ENCODE measurements around the gene NCOA4. TPM values are rescaled to one million over a fixed set of nuclear protein-coding genes. Genes with fewer than 3 reads are reported as not detected.

NCOA4 gene
- total RNA-seq, 2 donors from 2014 or later: 132 to 192 TPM

DNA sequence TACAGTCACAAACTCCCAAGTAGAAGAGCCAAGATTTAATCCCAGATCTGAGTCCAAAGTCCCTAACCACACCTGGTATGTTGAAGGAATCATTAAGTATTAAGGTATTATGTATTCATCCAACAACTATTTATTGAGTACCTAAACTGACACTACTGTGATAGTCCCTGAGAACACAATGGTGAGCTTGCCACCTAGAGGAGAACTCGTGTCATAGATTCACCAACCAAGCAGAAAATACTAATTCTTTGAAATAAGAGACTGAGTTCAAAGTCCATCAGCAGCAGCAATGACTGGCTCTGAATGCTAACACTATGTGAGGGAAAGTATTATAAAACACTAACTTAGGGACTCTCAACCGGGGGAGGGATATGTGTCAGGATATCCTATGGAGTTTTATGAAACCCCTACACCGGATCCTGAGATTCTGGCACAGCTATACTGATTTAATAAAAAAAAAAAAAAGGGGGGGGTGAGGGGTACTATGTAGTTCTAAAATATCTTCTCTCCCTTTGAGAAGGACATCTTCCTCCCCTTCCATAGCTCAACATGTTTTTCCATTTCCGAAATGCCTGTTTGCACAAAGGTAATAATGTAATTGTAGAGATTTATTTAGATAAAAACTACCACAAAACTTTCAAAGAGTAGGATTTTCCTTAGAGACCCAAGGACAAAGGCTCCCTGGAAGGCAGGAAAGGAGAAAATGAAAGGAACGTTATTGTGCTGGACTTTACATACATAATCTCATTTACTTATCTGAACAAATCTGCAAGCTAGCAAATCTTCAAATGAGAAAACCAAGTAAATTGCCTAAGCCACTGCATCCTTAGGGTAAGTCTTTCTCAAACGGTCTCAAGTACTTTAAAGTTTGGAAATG, 1.6 kb downstream of the NCOA4 start:
- Histone ChIP-seq H3K27ac (peak overlapping the region; percentile 89), H3K4me3 (peak overlapping the region; percentile 82), H3K36me3 (no peaks in the 10 kb centered on the region), H3K27me3 (no peaks in the 10 kb centered on the region), H3K4me1 (peaks cover 14% of the 10 kb centered on the region), H3K9me3 (no peaks in the 10 kb centered on the region), H3K9ac (ENCODE audit: low read depth in 2 of 2, low read length in 2 of 2) (peak overlapping the region in 1 of 2 donors; percentile 85)
- intact Hi-C loops (cut with DNase I): loop anchor here (10.0 kb wide), 1 partner anchor 54 kb away; the partner anchor contains the start of gene TIMM23
- TF ChIP-seq, protein P1, sequence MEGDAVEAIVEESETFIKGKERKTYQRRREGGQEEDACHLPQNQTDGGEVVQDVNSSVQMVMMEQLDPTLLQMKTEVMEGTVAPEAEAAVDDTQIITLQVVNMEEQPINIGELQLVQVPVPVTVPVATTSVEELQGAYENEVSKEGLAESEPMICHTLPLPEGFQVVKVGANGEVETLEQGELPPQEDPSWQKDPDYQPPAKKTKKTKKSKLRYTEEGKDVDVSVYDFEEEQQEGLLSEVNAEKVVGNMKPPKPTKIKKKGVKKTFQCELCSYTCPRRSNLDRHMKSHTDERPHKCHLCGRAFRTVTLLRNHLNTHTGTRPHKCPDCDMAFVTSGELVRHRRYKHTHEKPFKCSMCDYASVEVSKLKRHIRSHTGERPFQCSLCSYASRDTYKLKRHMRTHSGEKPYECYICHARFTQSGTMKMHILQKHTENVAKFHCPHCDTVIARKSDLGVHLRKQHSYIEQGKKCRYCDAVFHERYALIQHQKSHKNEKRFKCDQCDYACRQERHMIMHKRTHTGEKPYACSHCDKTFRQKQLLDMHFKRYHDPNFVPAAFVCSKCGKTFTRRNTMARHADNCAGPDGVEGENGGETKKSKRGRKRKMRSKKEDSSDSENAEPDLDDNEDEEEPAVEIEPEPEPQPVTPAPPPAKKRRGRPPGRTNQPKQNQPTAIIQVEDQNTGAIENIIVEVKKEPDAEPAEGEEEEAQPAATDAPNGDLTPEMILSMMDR (IDR thresholded peaks at IDR 0.05): peak; percentile 60
- DNase-seq: peak; percentile 56

DNA sequence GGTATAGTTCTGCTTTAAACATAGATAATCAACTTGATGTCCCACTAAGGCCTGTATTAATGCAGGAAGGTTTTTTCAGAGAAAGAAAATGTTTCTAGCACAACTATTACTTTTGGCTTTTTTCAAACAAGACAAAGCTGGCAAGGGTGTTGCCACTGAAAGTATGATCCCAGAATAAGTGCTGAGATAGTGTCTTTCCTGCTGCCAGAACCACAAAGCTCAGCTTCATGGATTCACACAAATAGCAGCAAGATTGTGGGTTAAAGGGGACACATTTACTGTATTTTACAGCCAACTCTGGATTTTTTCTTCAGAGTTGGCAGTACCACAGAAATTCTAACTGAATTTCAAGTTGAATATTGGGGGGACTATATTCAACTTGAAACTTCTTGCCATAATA, 4.3 kb downstream of the NCOA4 start:
- H3K4me1 ChIP-seq: peaks cover 14% of the 10 kb centered on the region
- no peaks in the 10 kb centered on the region for H3K9me3 ChIP-seq
- no peaks in the 10 kb centered on the region for H3K36me3 ChIP-seq
- no peak for DNase-seq
- intact Hi-C loops (cut with DNase I): loop anchor here (10.0 kb wide), 1 partner anchor 51 kb away; the partner anchor contains the start of gene TIMM23
- no peak overlapping the region for H3K9ac ChIP-seq (ENCODE audit: low read depth in 2 of 2, low read length in 2 of 2)
- no peak overlapping the region for H3K4me3 ChIP-seq
- TF ChIP-seq, protein P1 (IDR thresholded peaks at IDR 0.05): no peak
- no peaks in the 10 kb centered on the region for H3K27me3 ChIP-seq
- H3K27ac ChIP-seq: no peak overlapping the region

DNA sequence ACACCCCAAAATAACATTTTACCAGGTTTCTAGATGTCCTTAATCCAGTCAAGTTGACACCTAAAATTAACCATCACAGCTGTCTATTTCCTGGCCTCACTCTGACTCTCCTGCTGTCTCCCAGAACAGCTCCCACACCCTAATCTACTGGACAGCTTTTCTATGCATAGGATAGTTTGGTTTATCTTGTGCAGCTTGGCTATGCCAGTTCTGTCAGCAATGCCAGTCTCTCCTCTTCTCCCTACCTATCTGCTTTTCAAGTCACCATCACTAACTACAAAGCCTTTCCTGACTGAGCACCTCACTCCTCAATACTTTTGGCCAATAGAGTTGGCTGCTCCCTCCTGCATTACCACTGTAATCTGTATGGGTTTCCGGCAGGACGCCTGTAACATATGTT, 5.0 kb downstream of the NCOA4 start:
- H3K4me1 ChIP-seq: peaks cover 14% of the 10 kb centered on the region
- DNase-seq: no peak
- H3K27ac ChIP-seq: no peak overlapping the region
- no peak overlapping the region for H3K9ac ChIP-seq (ENCODE audit: low read depth in 2 of 2, low read length in 2 of 2)
- H3K27me3 ChIP-seq: no peaks in the 10 kb centered on the region
- no peaks in the 10 kb centered on the region for H3K9me3 ChIP-seq
- TF ChIP-seq, protein P1 (IDR thresholded peaks at IDR 0.05): no peak
- H3K4me3 ChIP-seq: no peak overlapping the region
- H3K36me3 ChIP-seq: no peaks in the 10 kb centered on the region
- intact Hi-C loops (cut with DNase I): loop anchor here (10.0 kb wide), 1 partner anchor 51 kb away; the partner anchor contains the start of gene TIMM23

DNA sequence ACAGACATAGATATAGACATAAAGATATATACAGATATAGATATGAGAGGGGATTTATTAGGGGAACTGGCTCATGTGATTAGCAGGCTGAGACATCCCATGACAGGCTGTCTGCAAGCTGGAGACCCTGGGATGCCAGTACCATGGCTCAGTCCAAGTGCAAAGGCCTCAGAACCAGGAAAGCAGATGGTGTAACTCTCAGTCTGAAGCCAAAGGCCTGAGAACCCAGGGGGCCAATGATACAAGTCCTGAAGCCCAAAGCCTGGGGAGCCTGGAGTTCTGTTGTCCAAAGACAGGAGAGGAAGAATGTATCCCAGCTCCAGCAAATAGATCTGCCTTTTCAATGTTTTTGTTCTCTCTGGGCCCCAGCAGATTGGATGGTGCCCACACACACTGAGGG, 5.5 kb downstream of the NCOA4 start:
- H3K27me3 ChIP-seq: no peaks in the 10 kb centered on the region
- H3K36me3 ChIP-seq: no peaks in the 10 kb centered on the region
- TF ChIP-seq, protein P1 (IDR thresholded peaks at IDR 0.05): no peak
- intact Hi-C loops (cut with DNase I): loop anchor here (10.0 kb wide), 1 partner anchor 50 kb away; the partner anchor contains the start of gene TIMM23
- no peak overlapping the region for H3K27ac ChIP-seq
- peaks cover 14% of the 10 kb centered on the region for H3K4me1 ChIP-seq
- DNase-seq: no peak
- H3K9ac ChIP-seq (ENCODE audit: low read depth in 2 of 2, low read length in 2 of 2): no peak overlapping the region
- no peak overlapping the region for H3K4me3 ChIP-seq
- H3K9me3 ChIP-seq: no peaks in the 10 kb centered on the region

DNA sequence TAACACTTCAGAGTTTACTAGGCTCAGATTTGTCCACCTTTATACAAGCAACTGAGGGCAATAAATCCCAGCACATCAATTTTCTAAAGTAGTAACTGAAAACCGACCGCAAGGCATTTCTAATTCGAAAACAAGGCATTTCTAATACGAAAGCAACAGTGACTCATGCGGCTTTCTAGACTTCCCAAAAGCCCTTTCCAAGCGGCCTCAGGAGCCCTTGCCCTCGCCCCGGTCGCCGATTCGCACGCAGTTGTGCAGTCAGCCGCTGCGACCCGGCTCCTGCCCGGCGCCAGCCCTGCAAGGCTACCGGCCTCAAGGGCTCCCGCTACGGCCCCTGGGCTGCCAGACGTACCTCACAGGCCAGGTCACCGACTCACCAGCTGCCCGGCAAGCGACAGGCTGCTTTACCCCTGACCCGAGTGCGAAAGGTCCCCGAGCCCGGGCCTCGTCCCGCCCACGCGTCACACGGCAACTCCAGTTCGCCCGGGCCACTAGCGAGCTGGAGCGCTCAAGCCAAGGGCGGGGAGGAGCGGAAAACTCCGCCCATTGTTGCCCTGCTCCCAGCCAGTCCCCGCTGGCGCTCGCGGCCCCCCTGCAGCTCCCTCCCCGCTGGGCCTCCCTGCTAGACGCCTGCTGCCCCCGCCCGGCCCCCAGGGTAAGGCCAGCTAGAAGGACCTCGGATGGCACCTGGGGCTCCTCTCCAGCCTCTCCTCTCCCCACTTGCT, 7.3 kb downstream of the NCOA4 start:
- H3K27ac ChIP-seq: peak overlapping the region; percentile 84
- intact Hi-C loops (cut with DNase I): loop anchor here (10.0 kb wide), 1 partner anchor 48 kb away; the partner anchor contains the start of gene TIMM23
- H3K4me3 ChIP-seq: peak overlapping the region; percentile 57
- no peaks in the 10 kb centered on the region for H3K27me3 ChIP-seq
- TF ChIP-seq, protein P1 (IDR thresholded peaks at IDR 0.05): no peak
- peak overlapping the region; percentile 48 to 68 for H3K9ac ChIP-seq (ENCODE audit: low read depth in 2 of 2, low read length in 2 of 2)
- peaks cover 6% of the 10 kb centered on the region for H3K4me1 ChIP-seq
- DNase-seq: peak; percentile 93
- H3K36me3 ChIP-seq: no peaks in the 10 kb centered on the region
- no peaks in the 10 kb centered on the region for H3K9me3 ChIP-seq

Measured in colonic mucosa (tissue), 4 donors.